Progenitor cell of endocrine pancreas (in vitro differentiated cells): ENCODE measurements around the gene SALL2. TPM values are rescaled to one million over a fixed set of nuclear protein-coding genes. Genes with fewer than 3 reads are reported as not detected.
"Not testable (repeated sequence)": the region's sequence is repeated elsewhere in the genome, so short reads cannot be mapped to it uniquely, and the experiment has no call there.

Source experiments
- DNase-seq: peaks from one replicate; pipeline ENCODE4 v3.0.0; 2021; ENCODE audit warnings: low spot score; ENCODE audit not compliant: unreplicated experiment
- H3K27ac Mint-ChIP-seq: 2 replicates; pipeline ENCODE4 v1.8.0; 2021; ENCODE audit warnings: mild to moderate bottlenecking, moderate library complexity, mixed read lengths
- H3K27me3 Mint-ChIP-seq: 2 replicates; pipeline ENCODE4 v1.8.0; 2021; ENCODE audit warnings: mixed read lengths
- H3K36me3 Mint-ChIP-seq: 2 replicates; pipeline ENCODE4 v1.8.0; 2022; ENCODE audit warnings: mixed read lengths; ENCODE audit not compliant: insufficient read depth
- H3K4me1 Mint-ChIP-seq: 2 replicates; pipeline ENCODE4 v1.8.0; 2021; ENCODE audit warnings: low read depth, mixed read lengths
- H3K4me3 Mint-ChIP-seq: 2 replicates; pipeline ENCODE4 v1.8.0; 2021; ENCODE audit warnings: low read depth, mild to moderate bottlenecking, moderate library complexity, mixed read lengths
- H3K9me3 Mint-ChIP-seq: 2 replicates; pipeline ENCODE4 v1.8.0; 2021; ENCODE audit warnings: low read depth, mixed read lengths
- total RNA-seq: library from RNA; stranded (reverse); gene quantifications from 2 replicates; pipeline ENCODE4 v1.2.1, GENCODE V29; 2021
- TF ChIP-seq, protein P1 (sequence below): fragments of 200-600 bp; sonication (generic); IDR thresholded peaks from one replicate; pipeline ENCODE4 v1.5.0; 2021; ENCODE audit warnings: antibody characterized with exemption, mild to moderate bottlenecking; ENCODE audit not compliant: unreplicated experiment

SALL2 gene
- total RNA-seq, 1 donor from 2014 or later = 89.2 TPM

DNA sequence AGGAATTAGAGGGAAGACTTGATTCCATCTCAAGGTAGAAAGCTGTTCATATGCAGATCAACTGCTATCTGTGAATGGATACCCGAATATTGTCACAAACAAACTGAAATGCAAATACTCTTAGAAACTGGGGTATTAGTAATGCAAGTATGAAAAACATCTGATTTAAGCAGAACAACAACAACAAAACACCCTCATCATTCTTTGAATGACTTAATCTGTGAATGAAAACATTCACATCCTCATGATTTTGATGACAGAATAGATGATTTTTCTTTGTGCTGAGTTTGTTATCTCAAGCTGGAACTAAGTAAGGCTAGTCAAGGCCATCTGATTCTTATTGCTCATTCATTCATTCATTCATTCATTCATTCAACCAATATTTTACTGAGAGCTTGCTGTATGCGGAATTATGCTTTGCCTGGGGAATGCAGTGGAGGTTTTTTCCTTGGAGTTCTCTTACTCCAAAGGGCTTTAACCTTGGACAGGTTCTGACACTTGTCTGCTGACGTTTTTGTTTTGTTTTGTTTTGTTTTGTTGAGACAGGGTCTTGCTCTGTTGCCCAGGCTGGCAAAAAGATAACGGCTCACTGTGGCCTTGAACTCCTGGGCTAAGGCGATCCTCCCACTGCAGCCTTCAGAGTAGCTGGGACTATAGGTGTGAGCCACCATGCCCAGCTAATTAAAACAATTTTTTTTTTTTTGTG lies 30.4 kb upstream of the SALL2 start:
- TF ChIP-seq, protein P1, sequence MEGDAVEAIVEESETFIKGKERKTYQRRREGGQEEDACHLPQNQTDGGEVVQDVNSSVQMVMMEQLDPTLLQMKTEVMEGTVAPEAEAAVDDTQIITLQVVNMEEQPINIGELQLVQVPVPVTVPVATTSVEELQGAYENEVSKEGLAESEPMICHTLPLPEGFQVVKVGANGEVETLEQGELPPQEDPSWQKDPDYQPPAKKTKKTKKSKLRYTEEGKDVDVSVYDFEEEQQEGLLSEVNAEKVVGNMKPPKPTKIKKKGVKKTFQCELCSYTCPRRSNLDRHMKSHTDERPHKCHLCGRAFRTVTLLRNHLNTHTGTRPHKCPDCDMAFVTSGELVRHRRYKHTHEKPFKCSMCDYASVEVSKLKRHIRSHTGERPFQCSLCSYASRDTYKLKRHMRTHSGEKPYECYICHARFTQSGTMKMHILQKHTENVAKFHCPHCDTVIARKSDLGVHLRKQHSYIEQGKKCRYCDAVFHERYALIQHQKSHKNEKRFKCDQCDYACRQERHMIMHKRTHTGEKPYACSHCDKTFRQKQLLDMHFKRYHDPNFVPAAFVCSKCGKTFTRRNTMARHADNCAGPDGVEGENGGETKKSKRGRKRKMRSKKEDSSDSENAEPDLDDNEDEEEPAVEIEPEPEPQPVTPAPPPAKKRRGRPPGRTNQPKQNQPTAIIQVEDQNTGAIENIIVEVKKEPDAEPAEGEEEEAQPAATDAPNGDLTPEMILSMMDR = no peak
- DNase-seq = no peak
- Mint-ChIP-seq H3K4me1 (peaks cover 18% of the 10 kb centered on the region), H3K36me3 (no peaks in the 10 kb centered on the region), H3K27ac (peak overlapping the region; percentile 94), H3K4me3 (no peak overlapping the region), H3K9me3 (no peaks in the 10 kb centered on the region), H3K27me3 (no peaks in the 10 kb centered on the region)

DNA sequence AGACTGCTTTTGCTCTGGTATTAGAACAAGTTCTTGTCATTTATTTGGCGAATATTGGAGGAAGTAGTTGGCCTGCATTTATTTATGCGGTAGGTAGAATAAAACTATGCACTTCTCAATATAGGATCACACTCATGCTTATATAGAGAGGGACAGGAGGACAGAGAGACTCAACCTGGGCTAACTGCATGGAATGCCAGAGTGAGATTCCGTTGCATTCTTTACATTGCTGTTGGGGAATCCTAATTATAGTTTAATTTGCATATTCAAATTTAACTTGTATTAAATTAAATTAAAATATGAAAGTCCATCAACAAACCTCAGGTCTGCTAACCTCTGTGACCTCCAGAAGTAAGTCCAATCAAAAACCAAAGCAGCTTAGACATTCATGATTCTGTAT lies 27.1 kb upstream of the SALL2 start:
- no peak overlapping the region for H3K27ac Mint-ChIP-seq
- H3K27me3 Mint-ChIP-seq = no peaks in the 10 kb centered on the region
- no peaks in the 10 kb centered on the region for H3K9me3 Mint-ChIP-seq
- H3K36me3 Mint-ChIP-seq = no peaks in the 10 kb centered on the region
- no peak for DNase-seq
- TF ChIP-seq, protein P1 = no peak
- peaks cover 14% of the 10 kb centered on the region for H3K4me1 Mint-ChIP-seq
- H3K4me3 Mint-ChIP-seq = no peak overlapping the region

DNA sequence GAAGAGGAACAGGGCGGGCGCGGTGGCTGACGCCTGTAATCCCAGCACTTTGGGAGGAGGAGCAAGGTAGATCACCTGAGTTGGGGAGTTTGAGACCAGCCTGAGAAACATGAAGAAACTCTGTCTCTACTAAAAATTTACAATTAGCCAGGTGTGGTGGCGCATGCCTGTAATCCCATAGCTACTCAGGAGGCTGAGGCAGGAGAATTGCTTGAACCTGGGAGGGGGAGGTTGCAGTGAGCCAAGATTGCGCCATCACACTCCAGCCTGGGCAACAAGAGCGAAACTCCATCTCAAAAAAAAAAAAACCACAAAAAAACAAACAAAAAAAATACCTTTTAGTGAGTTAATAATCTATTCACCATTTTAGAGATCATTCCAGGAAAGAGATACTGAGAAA lies 18.4 kb upstream of the SALL2 start:
- H3K27ac Mint-ChIP-seq, H3K9me3 Mint-ChIP-seq, H3K27me3 Mint-ChIP-seq, H3K36me3 Mint-ChIP-seq, DNase-seq, H3K4me3 Mint-ChIP-seq: not testable (repeated sequence)
- H3K4me1 Mint-ChIP-seq = peaks cover 14% of the 10 kb centered on the region

DNA sequence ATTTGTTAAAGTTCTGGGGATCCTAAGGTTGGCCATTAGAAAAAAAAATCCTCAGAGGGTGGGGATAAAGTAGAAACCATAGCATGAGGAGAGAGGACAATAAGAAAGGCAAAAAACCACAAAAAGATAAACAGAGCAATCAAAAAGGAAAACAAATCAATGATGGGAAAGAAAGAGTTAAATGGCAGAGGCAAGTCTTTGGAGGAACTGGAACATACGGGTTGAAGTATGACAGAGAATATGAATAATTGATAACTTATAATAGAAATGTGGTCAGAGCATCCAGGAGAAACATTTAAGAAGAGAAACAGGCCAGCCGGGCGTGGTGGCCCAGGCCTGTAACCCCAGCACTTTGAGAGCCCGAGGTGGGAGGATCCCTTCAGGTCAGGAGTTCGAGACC lies 17.8 kb upstream of the SALL2 start:
- Mint-ChIP-seq H3K9me3 (no peaks in the 10 kb centered on the region), H3K27me3 (no peaks in the 10 kb centered on the region), H3K4me3 (peak overlapping the region; percentile 57), H3K36me3 (no peaks in the 10 kb centered on the region), H3K4me1 (peaks cover 19% of the 10 kb centered on the region), H3K27ac (peak overlapping the region; percentile 68)
- DNase-seq = no peak
- TF ChIP-seq, protein P1 = no peak

DNA sequence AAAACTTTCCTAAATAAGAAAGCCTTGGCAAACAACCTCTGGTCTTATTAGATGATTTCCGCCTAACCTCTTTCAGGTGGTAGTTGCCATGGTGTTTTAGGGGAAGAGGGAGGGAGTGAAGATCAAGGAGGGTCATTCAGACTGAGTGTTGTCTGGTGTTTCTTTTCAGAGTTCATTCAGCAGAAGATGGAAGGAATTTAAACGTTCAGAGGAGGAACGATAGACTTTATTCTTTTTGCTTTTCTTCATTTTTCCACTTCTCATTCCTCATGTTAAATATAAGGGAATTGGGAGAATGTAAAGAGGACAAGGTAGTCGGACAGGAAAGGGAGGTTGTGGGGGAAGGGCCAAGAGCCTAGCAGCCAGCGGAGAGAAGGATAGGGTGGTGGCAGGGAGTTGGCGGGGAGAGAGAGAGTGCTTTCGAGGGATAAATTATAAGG lies 17.4 kb upstream of the SALL2 start:
- H3K4me1 Mint-ChIP-seq = peaks cover 19% of the 10 kb centered on the region
- no peaks in the 10 kb centered on the region for H3K9me3 Mint-ChIP-seq
- TF ChIP-seq, protein P1 = no peak
- H3K27me3 Mint-ChIP-seq = no peaks in the 10 kb centered on the region
- H3K36me3 Mint-ChIP-seq = no peaks in the 10 kb centered on the region
- DNase-seq = no peak
- H3K27ac Mint-ChIP-seq = peak overlapping the region; percentile 68
- H3K4me3 Mint-ChIP-seq = peak overlapping the region; percentile 57
